DMS53 (cell line): ENCODE measurements around the gene DNM3.

Experiments used
- DNase-seq: peaks from one replicate; lab custom pipeline; 2025; lab: John Stamatoyannopoulos, UW

Gene DNM3

GRCh38 chr1:171973421-171973820 lies 132.1 kb downstream of the DNM3 start:
- no peak for DNase-seq

DNA sequence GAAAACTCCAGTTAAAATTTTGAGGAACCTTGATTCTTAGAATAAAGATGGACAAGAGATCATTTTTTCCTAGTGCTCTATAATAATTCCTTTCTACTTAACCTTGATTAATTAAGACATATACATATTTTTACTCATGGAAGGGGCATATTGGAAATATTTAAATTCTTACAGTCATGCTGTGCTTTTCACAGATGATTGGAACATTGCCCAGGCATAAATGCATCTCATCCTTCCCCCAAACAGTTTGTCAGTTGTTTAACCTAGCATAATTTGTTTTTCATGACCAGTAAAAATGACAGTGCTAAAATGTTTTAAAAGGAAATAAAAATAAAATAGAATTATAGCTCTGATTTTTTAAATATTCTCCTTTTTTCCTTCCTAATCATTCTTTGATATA lies 140.0 kb downstream of the DNM3 start:
- no peak for DNase-seq

GRCh38 chr1:171983584-171983983 lies 142.3 kb downstream of the DNM3 start:
- peak; percentile 64 for DNase-seq

DNA sequence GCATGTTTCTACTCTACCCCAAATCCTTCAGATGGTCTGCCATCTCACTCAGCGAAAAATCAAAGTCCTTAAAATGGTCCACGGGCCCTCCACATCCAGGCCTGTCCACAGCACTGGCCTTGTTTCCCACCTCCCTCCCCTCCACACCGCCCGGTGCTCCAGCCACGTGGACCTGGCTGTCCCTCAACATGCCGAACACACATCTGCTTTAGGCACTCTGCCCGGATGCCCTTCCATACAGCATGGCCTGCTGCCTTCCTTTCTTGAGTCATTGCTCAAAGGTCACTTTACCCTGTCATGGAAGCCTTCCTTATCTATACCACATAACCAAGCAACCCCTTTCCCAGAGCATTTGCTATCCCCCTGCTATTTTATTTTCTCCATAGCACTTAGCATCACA lies 143.0 kb downstream of the DNM3 start:
- no peak for DNase-seq

DNA sequence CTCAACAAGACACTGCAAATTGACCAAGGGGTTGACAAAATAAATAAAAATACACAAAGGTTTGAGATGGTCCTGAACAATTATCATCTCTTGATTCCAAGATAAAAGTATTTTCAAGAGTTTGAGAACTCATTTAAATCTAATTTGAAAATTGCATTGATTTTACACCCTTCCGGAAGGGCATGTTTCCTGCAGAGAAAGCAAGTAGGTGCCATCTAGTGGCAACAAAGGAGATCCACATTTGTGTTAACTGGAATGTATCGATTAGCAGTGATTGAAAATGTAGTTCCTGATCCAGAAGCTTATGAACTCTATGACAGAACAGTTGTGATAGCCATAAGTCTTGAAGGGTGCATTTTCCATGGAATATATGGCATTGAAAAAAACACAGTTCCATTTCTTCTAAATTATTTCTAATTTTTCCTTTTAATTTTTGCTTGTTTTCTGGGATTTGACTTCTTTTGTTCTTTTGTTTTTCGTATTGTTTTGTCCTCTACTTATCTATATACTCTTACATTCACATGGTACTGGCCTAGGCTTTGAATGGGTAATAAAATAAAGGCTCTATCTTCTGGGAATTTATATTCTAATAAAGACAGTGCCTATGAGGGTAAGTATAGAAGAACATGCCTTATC lies 143.7 kb downstream of the DNM3 start:
- DNase-seq = peak; percentile 74

GRCh38 chr1:171985639-171986038 lies 144.3 kb downstream of the DNM3 start:
- peak; percentile 34 for DNase-seq

DNA sequence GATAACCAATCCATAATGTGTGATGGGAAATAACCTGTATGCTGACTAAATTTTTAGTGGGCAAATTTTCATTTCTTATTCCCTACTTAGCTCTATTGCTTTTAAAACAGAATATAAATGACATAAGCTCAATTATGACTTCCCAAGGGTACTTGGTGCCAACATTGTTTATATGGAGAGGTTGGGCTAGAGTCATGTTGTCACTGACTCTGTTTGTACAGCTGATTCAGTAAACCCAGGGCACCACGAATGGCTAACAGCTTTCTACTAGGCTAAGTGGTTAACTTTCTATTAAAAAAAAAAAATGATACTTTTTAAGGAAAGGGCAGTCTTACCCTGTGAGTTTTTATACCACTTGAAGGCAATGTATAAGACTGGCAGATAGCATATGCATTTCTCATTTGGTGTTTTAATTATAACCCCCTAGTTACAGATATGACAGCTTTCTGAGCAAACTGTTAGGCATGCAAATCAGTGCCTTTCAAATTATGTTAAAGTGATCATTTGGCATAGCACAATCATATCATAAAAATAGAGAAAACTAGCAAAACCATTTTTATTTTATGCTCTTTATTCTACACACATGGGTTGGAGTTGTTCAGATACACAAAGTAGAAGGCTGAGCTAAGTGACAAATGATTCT lies 147.1 kb downstream of the DNM3 start:
- peak; percentile 85 for DNase-seq

- no peak for DNase-seq
These were observed 149.1 kb downstream of the DNM3 start for GRCh38 chr1:171990371-171990770.

DNA sequence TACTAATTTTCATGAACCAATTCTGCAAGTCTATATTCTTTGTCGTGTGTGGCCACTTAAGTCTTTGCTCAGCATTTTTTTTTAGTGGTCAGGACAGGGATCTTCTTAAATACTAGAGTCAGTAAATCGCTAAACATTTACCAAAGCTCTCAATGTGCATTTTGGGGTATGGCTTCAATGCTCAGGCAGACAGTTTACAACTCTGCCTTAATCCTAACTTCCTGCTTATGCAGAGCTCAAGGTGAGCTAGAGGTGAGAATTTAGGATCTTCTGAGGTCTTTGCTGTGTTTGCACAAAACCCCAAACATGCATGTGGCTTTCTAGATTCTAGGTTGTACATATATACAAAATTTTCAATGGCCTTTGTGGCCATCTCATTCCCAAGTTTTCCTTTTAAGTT lies 153.0 kb downstream of the DNM3 start:
- no peak for DNase-seq

DNA sequence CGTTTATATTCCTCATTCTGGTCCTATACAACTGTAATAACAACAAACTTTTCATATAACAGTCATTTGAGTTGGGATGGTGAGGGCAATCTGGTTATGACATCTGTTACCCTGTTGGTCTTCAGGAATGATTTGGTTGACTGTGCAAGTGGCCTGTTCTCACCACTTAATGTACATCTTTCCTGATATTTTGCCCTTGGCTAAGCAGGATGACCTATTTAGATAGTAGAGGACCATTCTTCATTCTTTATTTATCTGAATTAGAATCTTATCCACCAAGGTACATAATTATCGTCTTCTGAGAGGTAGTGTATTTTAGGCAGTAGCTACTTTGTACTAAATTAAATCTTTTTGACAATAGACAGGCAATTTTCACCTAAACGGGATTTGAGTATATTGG lies 154.3 kb downstream of the DNM3 start:
- DNase-seq = no peak

DNA sequence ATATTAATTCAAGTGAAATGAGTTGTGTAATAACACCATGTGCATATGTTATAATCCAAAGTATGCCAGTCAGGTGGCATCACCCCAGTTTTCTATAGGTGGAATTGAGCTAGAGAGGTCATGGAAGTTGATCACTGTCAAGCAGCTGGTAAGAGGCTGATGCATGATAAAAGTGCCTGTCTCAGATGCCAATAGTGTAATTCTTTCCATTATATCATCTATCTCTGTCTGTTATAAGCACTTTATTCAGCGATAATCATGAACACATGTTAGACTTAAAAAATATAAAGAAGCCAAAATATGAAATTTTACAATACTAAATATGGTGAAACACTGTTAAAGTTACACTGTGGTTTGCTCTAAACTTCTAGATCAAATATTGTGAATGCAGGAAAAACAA lies 156.6 kb downstream of the DNM3 start:
- DNase-seq = no peak

GRCh38 chr1:171998711-171999110 lies 157.4 kb downstream of the DNM3 start:
- DNase-seq = no peak

DNA sequence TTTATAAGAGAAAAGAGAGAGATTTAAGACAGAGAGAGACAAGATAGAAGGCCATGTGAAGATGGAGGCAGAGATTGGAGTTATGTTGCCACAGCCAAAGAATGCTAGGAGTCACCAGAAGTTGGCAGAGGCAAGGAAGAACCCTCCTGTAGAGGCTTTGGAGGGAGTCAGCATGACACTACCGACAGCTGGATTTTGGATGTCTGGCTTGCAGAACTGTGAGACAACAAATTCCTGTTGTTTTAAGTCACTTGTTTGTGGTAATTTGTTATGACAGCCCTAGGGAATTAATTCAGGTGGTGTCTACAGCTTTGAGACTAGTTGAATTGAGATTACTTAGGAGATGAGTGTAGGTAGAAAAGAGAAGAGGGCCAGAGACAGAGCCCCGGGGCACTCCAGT lies 158.5 kb downstream of the DNM3 start:
- no peak for DNase-seq

DNA sequence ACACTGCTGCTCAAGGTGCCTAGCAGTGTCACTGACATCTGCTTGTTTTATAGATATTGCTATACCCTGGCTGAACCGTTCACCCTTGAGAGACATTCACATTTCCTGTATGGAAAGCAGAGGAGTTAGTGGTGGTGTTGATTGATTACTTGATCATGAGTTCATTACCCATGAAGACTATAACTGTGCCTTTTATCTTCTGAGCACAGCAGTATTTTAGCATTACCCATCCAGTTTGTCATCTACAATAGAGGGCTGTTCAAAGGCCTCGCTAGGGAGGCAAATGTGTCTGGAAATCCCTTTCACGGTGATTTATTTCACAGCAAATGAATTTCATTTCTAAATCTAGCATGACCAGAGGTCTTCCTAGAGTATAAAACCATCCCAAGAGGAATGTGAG lies 160.0 kb downstream of the DNM3 start:
- DNase-seq = no peak

DNA sequence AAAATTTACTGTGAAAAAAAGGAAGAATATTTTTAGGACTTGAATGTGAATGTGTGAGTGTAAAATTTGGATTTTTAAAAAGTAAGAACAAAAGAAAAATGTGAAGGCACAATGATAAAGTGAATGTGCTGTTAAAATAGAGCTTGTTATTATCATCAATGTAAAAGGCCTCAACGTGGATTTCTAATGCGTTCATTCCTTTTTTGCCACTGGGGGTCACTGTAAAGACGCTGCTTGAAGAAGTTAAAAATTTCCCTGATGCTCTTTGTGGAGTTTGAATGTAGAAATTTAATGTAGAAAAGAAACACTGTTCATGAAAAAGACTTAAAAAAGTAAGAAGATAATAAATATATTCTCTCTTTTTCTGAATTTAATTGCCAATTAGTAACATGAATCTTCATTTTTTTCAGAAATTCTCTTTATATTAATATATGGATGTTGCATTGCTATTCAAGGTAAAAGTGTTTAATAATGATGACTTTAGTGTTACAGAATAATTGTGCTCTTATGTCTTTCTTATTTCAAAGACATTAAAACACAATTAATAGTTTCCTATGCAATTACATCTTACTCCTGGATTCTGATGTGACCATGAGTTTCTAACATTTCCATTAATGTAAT lies 161.5 kb downstream of the DNM3 start:
- peak; percentile 77 for DNase-seq

GRCh38 chr1:172003766-172004530 lies 162.7 kb downstream of the DNM3 start:
- DNase-seq = no peak

DNA sequence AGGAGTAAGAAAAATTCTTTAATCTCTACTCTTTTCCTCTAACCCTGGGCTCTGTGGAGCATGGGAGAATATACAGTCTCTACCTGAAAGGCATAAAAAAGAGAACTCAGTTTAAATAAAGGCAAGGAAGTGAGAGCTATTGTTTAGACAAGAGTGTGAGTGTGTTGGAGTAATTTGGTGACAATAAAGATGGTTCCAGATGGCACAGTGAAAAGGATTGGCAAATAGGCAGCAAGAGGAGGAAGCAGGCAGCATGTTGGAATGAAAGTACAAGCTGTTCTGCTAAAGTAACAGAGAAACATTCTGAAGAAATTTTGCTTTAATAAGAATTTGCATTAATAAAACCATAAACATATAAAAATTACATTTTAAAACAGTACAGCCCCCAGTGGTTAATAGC lies 163.4 kb downstream of the DNM3 start:
- DNase-seq = no peak

DNA sequence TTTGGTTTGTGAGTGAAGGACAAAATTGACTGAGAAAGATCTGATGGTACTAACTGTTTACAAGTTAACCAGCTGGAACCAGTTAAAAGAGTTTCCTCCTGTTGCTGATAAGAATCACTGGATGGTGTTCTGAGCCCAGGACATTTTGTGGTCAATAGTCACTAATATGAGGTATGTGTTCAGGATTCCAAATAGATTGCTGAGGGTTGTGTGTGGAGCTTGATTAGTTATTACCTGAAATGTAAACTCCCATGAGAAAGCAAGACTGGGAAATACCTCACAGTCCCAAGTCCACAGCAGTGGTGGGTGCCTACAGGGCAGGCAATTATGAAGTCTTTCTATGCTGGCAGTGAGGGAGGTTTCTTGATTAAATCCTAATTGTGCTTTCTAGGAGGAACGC lies 164.6 kb downstream of the DNM3 start:
- DNase-seq = no peak

DNA sequence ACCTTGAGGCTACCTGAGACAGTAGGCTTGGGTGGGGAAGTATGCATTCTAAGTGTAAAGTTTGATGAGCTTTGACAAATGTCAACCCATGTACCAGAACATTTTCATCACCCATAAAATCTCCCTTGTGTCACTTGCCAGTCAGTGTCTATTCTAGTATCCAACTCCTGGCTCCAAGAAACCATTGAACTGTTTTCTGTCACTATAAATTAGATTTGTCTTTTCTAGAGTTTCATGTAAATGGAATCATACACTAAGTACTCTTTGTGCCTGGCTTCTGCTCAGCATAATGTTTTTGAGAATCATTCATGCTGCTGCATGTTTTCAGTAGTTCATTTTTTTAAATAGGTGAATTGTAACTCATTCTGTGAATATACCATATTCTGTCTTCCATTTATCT lies 165.4 kb downstream of the DNM3 start:
- no peak for DNase-seq

- DNase-seq = no peak
These were observed 177.5 kb downstream of the DNM3 start for GRCh38 chr1:172018727-172019311.

- no peak for DNase-seq
These were observed 178.7 kb downstream of the DNM3 start for GRCh38 chr1:172019976-172020375.

DNA sequence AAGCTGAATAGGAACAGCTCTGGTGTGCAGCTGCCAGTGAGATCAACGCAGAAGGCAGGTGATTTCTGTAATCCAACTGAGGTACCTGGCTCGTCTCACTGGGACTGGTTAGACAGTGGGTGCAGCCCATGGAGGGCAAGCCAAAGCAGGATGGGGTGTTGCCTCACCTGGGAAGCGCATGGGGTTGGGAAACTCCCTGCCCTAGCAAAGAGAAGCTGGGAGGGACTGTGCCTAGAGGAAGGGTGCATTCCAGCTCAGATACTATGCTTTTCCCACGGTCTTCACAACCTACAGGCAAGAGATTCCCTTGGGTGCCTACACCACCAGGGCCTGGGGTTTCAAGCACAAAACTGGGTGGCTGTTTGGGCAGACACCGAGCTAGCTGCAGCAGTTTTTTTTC lies 183.2 kb downstream of the DNM3 start:
- DNase-seq = no peak
